ENCODE data around the gene OPN1MW2. TPM values are rescaled to one million over a fixed set of nuclear protein-coding genes. Genes with fewer than 3 reads are reported as not detected.
"Not testable (repeated sequence)": the region's sequence is repeated elsewhere in the genome, so short reads cannot be mapped to it uniquely, and the experiment has no call there.

OPN1MW2 gene
- polyA plus RNA-seq (2011; rRNA removed) = not detected in 2 replicates
- not detected in 2 replicates for polyA minus RNA-seq (2011; rRNA and poly(A)+ RNA removed)

- DNase-seq (ENCODE audit: low read depth, low spot score); H3K9me3 ChIP-seq (ENCODE audit: control insufficient read depth, insufficient read depth, low read length); H3K27ac ChIP-seq (ENCODE audit: low read depth, low read length); POLR2A ChIA-PET; H3K27me3 ChIP-seq (ENCODE audit: control insufficient read depth, insufficient read depth, low read length); CTCF ChIA-PET; H3K4me3 ChIP-seq (ENCODE audit: low read depth, low read length): not testable (repeated sequence)
These were observed at the start of gene OPN1MW2 for GRCh38 chrX:154219456-154219855. Gene OPN1MW2 (plus strand): TSS chrX:154219756. CDS start chrX:154219816, 60 bp downstream.

- DNase-seq (ENCODE audit: low read depth, low spot score); H3K27me3 ChIP-seq (ENCODE audit: control insufficient read depth, insufficient read depth, low read length); H3K4me3 ChIP-seq (ENCODE audit: low read depth, low read length); CTCF ChIA-PET; POLR2A ChIA-PET; H3K27ac ChIP-seq (ENCODE audit: low read depth, low read length); H3K9me3 ChIP-seq (ENCODE audit: control insufficient read depth, insufficient read depth, low read length): not testable (repeated sequence)
These were observed 47.0 kb upstream of the OPN1MW2 start for GRCh38 chrX:154172535-154172943.

GRCh38 chrX:154174356-154174755 is 45.2 kb upstream of the OPN1MW2 start:
- POLR2A ChIA-PET; H3K4me3 ChIP-seq (ENCODE audit: low read depth, low read length); H3K9me3 ChIP-seq (ENCODE audit: control insufficient read depth, insufficient read depth, low read length); CTCF ChIA-PET; H3K27ac ChIP-seq (ENCODE audit: low read depth, low read length); H3K27me3 ChIP-seq (ENCODE audit: control insufficient read depth, insufficient read depth, low read length); DNase-seq (ENCODE audit: low read depth, low spot score): not testable (repeated sequence)

GRCh38 chrX:154182296-154182695 is 37.3 kb upstream of the OPN1MW2 start, which contains the start of gene OPN1MW:
Gene OPN1MW (plus strand): TSS chrX:154182596. CDS start chrX:154182678, 82 bp downstream.
- POLR2A ChIA-PET; H3K27ac ChIP-seq (ENCODE audit: low read depth, low read length); DNase-seq (ENCODE audit: low read depth, low spot score); H3K4me3 ChIP-seq (ENCODE audit: low read depth, low read length); H3K9me3 ChIP-seq (ENCODE audit: control insufficient read depth, insufficient read depth, low read length); H3K27me3 ChIP-seq (ENCODE audit: control insufficient read depth, insufficient read depth, low read length); CTCF ChIA-PET: not testable (repeated sequence)

- H3K27ac ChIP-seq (ENCODE audit: low read depth, low read length); H3K27me3 ChIP-seq (ENCODE audit: control insufficient read depth, insufficient read depth, low read length); DNase-seq (ENCODE audit: low read depth, low spot score); CTCF ChIA-PET; POLR2A ChIA-PET; H3K4me3 ChIP-seq (ENCODE audit: low read depth, low read length); H3K9me3 ChIP-seq (ENCODE audit: control insufficient read depth, insufficient read depth, low read length): not testable (repeated sequence)
These were observed 35.8 kb upstream of the OPN1MW2 start for GRCh38 chrX:154183794-154184193.

- DNase-seq (ENCODE audit: low read depth, low spot score); H3K9me3 ChIP-seq (ENCODE audit: control insufficient read depth, insufficient read depth, low read length); CTCF ChIA-PET; H3K27me3 ChIP-seq (ENCODE audit: control insufficient read depth, insufficient read depth, low read length); H3K27ac ChIP-seq (ENCODE audit: low read depth, low read length); POLR2A ChIA-PET; H3K4me3 ChIP-seq (ENCODE audit: low read depth, low read length): not testable (repeated sequence)
These were observed 26.7 kb upstream of the OPN1MW2 start for GRCh38 chrX:154192846-154193245.

GRCh38 chrX:154194316-154194715 is 25.2 kb upstream of the OPN1MW2 start:
- H3K27ac ChIP-seq (ENCODE audit: low read depth, low read length); CTCF ChIA-PET; H3K9me3 ChIP-seq (ENCODE audit: control insufficient read depth, insufficient read depth, low read length); DNase-seq (ENCODE audit: low read depth, low spot score); H3K27me3 ChIP-seq (ENCODE audit: control insufficient read depth, insufficient read depth, low read length); POLR2A ChIA-PET; H3K4me3 ChIP-seq (ENCODE audit: low read depth, low read length): not testable (repeated sequence)

GRCh38 chrX:154196466-154196865 is 23.1 kb upstream of the OPN1MW2 start:
- H3K27ac ChIP-seq (ENCODE audit: low read depth, low read length); CTCF ChIA-PET; DNase-seq (ENCODE audit: low read depth, low spot score); H3K4me3 ChIP-seq (ENCODE audit: low read depth, low read length); H3K9me3 ChIP-seq (ENCODE audit: control insufficient read depth, insufficient read depth, low read length); H3K27me3 ChIP-seq (ENCODE audit: control insufficient read depth, insufficient read depth, low read length); POLR2A ChIA-PET: not testable (repeated sequence)

GRCh38 chrX:154209670-154210418 is 9.7 kb upstream of the OPN1MW2 start:
- CTCF ChIA-PET; H3K27ac ChIP-seq (ENCODE audit: low read depth, low read length); POLR2A ChIA-PET; H3K4me3 ChIP-seq (ENCODE audit: low read depth, low read length); H3K9me3 ChIP-seq (ENCODE audit: control insufficient read depth, insufficient read depth, low read length); H3K27me3 ChIP-seq (ENCODE audit: control insufficient read depth, insufficient read depth, low read length); DNase-seq (ENCODE audit: low read depth, low spot score): not testable (repeated sequence)

GRCh38 chrX:154211057-154211456 is 8.5 kb upstream of the OPN1MW2 start:
- H3K27me3 ChIP-seq (ENCODE audit: control insufficient read depth, insufficient read depth, low read length); DNase-seq (ENCODE audit: low read depth, low spot score); H3K27ac ChIP-seq (ENCODE audit: low read depth, low read length); POLR2A ChIA-PET; CTCF ChIA-PET; H3K9me3 ChIP-seq (ENCODE audit: control insufficient read depth, insufficient read depth, low read length); H3K4me3 ChIP-seq (ENCODE audit: low read depth, low read length): not testable (repeated sequence)

- CTCF ChIA-PET; POLR2A ChIA-PET; H3K27me3 ChIP-seq (ENCODE audit: control insufficient read depth, insufficient read depth, low read length); H3K27ac ChIP-seq (ENCODE audit: low read depth, low read length); H3K4me3 ChIP-seq (ENCODE audit: low read depth, low read length); H3K9me3 ChIP-seq (ENCODE audit: control insufficient read depth, insufficient read depth, low read length); DNase-seq (ENCODE audit: low read depth, low spot score): not testable (repeated sequence)
These were observed 8.1 kb upstream of the OPN1MW2 start for GRCh38 chrX:154211499-154211898.

GRCh38 chrX:154225292-154225691 is 5.7 kb downstream of the OPN1MW2 start:
- H3K27me3 ChIP-seq (ENCODE audit: control insufficient read depth, insufficient read depth, low read length); H3K4me3 ChIP-seq (ENCODE audit: low read depth, low read length); H3K27ac ChIP-seq (ENCODE audit: low read depth, low read length); H3K9me3 ChIP-seq (ENCODE audit: control insufficient read depth, insufficient read depth, low read length); DNase-seq (ENCODE audit: low read depth, low spot score); CTCF ChIA-PET; POLR2A ChIA-PET: not testable (repeated sequence)

All from AG04450 (cell line).